Measurements from ENCODE around the gene CAVIN3. TPM values are rescaled to one million over a fixed set of nuclear protein-coding genes. Genes with fewer than 3 reads are reported as not detected.
A peak's percentile ranks its signal among the peaks of the same experiment; 100 is the strongest.

CAVIN3 gene
- 10 to 100 TPM; 18.6 to 36.5 (median 30.1) TPM for total RNA-seq

DNA sequence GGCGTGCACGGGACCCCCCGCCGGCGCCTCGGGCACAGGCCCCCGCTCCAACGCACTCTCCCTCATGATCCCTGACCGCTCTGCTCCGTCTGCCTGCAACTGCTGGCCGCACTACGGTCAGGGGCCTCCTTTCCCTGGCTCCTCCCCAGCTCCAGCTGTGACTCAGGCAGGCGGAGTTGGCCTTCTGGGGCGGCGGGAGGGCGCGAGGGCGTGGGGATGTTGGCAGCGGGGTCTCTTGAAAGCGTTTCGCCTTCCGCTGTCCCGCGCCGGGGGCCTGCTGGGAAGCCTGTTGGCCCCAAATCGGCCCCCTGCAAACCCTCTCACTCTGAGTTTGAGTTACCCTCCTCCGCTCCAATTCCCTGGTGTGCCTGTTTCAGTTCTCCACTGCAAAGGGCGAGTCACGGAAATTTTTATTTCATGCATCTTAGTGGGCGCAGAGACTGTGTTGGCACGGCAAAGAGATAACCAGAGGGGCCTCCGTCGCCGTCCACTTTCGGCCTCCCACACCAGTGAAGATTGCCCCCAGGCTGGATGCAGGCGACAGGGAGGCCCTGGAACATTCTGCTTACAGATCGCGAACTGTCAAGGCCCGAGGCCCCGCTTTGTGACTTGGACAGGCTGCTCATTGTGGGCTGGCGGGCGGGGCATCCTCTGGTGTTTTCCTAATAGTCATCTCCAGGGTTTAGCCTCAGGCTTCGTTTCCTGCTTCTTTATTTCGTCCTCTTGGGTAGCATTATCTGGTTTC, at the start of gene CAVIN3:
Gene CAVIN3 (minus strand): TSS at position 91 of the 745 bp plus-strand sequence. CDS start 25 bp downstream, at position 66.
- Histone ChIP-seq H3K9me3 (no peaks in the 10 kb centered on the region), H3K4me3 (replicated peaks in 1 of 3) (peak within 1 kb of the TSS in 2 of 3 donors; percentile 28 to 33), H3K36me3 (no peaks in the 10 kb centered on the region), H3K4me1 (peaks cover 10 to 19% of the 10 kb centered on the region in 2 donors), H3K27ac (peak within 1 kb of the TSS; percentile 88 to 92 (median 89)), H3K27me3 (no peaks in the 10 kb centered on the region)
- intact Hi-C loops (cut with DNase I), result no loop called here
- DNase-seq, result peak; percentile 43 to 44
- TF ChIP-seq, protein P1, sequence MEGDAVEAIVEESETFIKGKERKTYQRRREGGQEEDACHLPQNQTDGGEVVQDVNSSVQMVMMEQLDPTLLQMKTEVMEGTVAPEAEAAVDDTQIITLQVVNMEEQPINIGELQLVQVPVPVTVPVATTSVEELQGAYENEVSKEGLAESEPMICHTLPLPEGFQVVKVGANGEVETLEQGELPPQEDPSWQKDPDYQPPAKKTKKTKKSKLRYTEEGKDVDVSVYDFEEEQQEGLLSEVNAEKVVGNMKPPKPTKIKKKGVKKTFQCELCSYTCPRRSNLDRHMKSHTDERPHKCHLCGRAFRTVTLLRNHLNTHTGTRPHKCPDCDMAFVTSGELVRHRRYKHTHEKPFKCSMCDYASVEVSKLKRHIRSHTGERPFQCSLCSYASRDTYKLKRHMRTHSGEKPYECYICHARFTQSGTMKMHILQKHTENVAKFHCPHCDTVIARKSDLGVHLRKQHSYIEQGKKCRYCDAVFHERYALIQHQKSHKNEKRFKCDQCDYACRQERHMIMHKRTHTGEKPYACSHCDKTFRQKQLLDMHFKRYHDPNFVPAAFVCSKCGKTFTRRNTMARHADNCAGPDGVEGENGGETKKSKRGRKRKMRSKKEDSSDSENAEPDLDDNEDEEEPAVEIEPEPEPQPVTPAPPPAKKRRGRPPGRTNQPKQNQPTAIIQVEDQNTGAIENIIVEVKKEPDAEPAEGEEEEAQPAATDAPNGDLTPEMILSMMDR (IDR thresholded peaks at IDR 0.05), result no peak
- WGBS, 2 donors, result 43 to 44% methylated on average over 24 to 34 of the region's 44 CpGs

GRCh38 chr11:6365659-6366058, 45.4 kb upstream of the CAVIN3 start:
- H3K36me3 ChIP-seq, result no peaks in the 10 kb centered on the region
- H3K4me1 ChIP-seq, result peaks cover 0 to 3% of the 10 kb centered on the region in 2 donors
- H3K9me3 ChIP-seq, result no peaks in the 10 kb centered on the region
- no peak for DNase-seq
- WGBS, 2 donors, result 56 to 76% methylated on average over 2 of the region's 2 CpGs
- H3K27ac ChIP-seq, result no peak overlapping the region
- no peaks in the 10 kb centered on the region for H3K27me3 ChIP-seq
- H3K4me3 ChIP-seq (replicated peaks in 1 of 3), result no peak overlapping the region
- intact Hi-C loops (cut with DNase I), result no loop called here
- TF ChIP-seq POLR2A (IDR thresholded peaks at IDR 0.05), result no peak
- TF ChIP-seq, protein P1 (IDR thresholded peaks at IDR 0.05), result no peak

DNA sequence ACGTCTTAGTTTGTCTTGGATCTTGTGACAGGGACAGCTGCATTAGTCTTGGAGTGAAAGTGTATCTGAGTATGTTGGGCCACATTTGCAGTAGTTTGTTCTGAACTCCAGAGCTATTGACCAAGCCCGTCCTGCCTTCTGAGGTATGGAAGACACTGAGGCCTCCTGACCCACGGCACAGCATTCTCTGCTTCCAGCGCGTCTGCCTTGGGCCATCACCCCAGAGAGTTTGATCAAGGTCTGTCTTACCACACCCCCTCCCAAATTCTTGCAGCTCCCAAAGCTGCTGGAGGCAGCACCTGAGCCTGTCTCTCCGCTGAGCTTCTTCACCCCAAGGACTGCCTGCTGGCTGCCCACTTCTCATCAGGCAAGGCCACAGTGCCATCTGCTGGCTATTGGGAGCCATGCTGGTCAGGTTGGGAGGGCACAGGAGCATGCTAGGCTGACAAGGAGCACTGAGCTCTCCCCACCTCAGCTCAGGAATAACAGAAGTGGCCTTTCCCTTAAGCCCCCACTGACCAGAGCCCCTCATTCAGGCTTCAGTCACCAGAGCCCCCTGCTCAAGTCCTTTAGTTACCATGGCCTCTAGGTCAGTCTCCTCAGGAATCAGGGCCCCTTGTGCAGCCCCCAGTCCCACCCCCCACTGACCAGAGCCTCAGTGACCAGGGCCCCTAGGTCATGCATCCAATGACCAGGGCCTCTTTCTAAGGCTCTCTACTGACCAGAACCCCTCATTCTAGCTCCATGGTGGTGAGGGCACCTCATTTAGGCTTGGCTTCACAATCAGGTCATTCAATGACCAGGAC, 42.8 kb upstream of the CAVIN3 start:
- Histone ChIP-seq H3K36me3 (no peaks in the 10 kb centered on the region), H3K27ac (no peak overlapping the region), H3K27me3 (no peaks in the 10 kb centered on the region), H3K4me1 (peaks cover 0 to 3% of the 10 kb centered on the region in 2 donors), H3K9me3 (no peaks in the 10 kb centered on the region), H3K4me3 (replicated peaks in 1 of 3) (no peak overlapping the region)
- WGBS, 2 donors, result 63 to 66% methylated on average over 6 of the region's 6 CpGs
- intact Hi-C loops (cut with DNase I), result loop anchor here (5.0 kb wide), 1 partner anchor 46 kb away; no protein-coding TSS in a partner anchor
- no peak for TF ChIP-seq POLR2A (IDR thresholded peaks at IDR 0.05)
- TF ChIP-seq, protein P1 (IDR thresholded peaks at IDR 0.05), result peak; percentile 40 to 93 (median 63)
- peak; percentile 75 to 78 for DNase-seq

- H3K4me3 ChIP-seq (replicated peaks in 1 of 3), result no peak overlapping the region
- intact Hi-C loops (cut with DNase I), result loop anchor here (5.0 kb wide), 1 partner anchor 45 kb away; no protein-coding TSS in a partner anchor
- H3K4me1 ChIP-seq, result peaks cover 0 to 3% of the 10 kb centered on the region in 2 donors
- H3K27me3 ChIP-seq, result no peaks in the 10 kb centered on the region
- DNase-seq, result no peak
- no peaks in the 10 kb centered on the region for H3K36me3 ChIP-seq
- no peaks in the 10 kb centered on the region for H3K9me3 ChIP-seq
- 73 to 78% methylated on average over 4 to 5 of the region's 5 CpGs for WGBS, 2 donors
- TF ChIP-seq POLR2A (IDR thresholded peaks at IDR 0.05), result no peak
- TF ChIP-seq, protein P1 (IDR thresholded peaks at IDR 0.05), result no peak
- no peak overlapping the region for H3K27ac ChIP-seq
Observed at GRCh38 chr11:6362185-6362872, 42.0 kb upstream of the CAVIN3 start.

All from thyroid gland (tissue), 4 donors.